Measurements from ENCODE around the gene TAP2.
A peak's percentile ranks its signal among the peaks of the same experiment; 100 is the strongest.

TAP2 gene

DNA sequence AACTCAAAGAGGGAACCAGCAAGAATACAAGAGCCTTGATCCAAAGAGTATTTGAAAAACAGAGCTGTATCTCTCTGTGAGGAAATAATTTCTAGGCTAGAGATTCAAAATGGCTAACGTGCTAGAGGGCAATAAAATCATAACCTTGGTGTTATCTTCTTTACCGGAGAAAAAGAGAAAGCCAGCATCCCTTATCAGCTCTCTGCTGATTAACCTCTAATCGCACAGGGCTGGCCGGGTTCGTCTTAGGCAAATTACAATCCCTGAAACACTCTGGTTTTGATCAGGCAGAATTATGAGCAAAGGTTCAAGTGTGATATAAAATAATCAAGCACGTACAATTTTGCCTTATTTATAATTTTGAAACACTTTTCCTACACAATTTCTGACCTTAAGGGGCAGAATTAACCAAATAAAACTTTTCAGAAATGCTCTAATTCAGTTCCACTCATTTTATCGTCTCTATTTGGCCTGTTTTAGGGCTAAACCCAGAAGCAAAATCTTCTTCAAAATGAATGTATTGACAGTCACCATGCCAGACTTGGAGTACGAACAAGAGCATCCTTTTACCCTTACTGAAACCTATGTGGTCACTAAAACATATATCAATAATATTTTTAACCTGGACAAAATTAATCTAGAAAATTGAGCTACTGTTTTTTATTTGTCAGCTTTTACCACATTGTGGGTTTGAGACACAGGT lies 29.2 kb upstream of the TAP2 start:
- Histone ChIP-seq H3K4me3 (ENCODE audit: low read depth in 1 of 2, low read length in 2 of 2) (no peak overlapping the region), H3K4me1 (ENCODE audit: control insufficient read depth in 1 of 2, insufficient read depth in 2 of 2, low read length in 2 of 2) (no peaks in the 10 kb centered on the region), H3K27ac (ENCODE audit: low read length) (no peak overlapping the region), H3K27me3 (ENCODE audit: low read depth, low read length) (no peaks in the 10 kb centered on the region), H3K9me3 (ENCODE audit: control insufficient read depth in 1 of 2, low read length in 2 of 2) (no peaks in the 10 kb centered on the region), H3K36me3 (ENCODE audit: control insufficient read depth in 1 of 2, insufficient read depth in 2 of 2, low read length in 2 of 2) (no peaks in the 10 kb centered on the region)

DNA sequence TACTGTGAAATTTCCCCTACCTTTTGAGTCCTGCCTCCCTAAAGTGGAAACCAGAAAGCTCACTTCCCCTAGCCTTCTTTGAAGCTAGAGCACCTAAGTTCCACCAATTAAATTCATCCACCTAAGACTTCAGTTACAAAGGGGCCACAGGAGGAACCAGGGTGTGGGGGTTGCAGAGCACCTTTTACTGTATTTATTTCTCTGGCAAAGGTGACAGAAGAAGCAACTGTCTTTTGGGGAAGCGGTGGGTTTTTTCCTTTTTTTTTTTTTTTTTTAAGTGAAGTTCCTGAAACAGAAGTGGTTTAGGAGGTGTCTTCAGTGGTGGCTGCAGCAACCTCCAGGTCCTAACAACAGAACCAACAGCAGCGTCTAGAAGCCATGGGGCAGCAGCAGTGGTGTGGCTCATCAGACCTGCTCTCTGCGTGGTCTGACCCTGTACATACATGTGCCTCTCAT lies 28.5 kb upstream of the TAP2 start:
- Histone ChIP-seq H3K27me3 (ENCODE audit: low read depth, low read length) (no peaks in the 10 kb centered on the region), H3K9me3 (ENCODE audit: control insufficient read depth in 1 of 2, low read length in 2 of 2) (no peaks in the 10 kb centered on the region), H3K36me3 (ENCODE audit: control insufficient read depth in 1 of 2, insufficient read depth in 2 of 2, low read length in 2 of 2) (no peaks in the 10 kb centered on the region), H3K4me1 (ENCODE audit: control insufficient read depth in 1 of 2, insufficient read depth in 2 of 2, low read length in 2 of 2) (no peaks in the 10 kb centered on the region), H3K27ac (ENCODE audit: low read length) (no peak overlapping the region), H3K4me3 (ENCODE audit: low read depth in 1 of 2, low read length in 2 of 2) (no peak overlapping the region)

DNA sequence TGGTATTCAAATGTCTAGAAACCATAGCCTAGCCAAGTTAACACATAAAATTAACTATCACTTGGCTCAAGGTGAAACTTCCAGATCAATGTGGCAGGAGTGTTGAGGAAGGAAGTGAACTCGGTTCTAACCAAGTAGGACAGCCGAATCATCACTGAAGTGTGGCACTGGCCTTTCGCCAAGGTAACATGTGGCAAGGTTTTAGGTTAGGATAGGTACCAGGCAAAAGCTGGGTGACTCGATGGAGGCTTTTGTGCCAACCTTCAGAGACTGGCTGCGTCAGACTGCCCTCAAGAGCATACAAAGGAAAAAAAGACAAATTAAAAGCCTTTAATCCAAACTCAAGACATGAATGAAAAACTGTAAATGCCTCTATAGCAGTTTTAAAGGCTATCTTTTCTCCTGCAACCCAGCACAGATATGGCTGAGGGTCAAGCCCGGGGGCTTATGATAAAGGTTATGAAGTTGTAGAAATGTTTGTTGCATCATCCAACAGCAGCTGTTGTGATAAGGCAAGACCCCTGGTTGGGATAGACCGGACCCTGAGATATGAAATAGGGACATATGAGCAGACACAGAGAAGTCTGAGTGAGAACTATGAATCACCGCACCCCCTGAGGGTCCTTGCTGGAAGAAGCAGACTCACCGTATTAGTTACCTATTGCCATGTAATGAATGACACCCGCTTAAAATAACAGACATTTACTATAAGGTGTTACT lies 27.3 kb upstream of the TAP2 start:
- H3K4me3 ChIP-seq (ENCODE audit: low read depth in 1 of 2, low read length in 2 of 2) = no peak overlapping the region
- H3K27me3 ChIP-seq (ENCODE audit: low read depth, low read length) = no peaks in the 10 kb centered on the region
- no peaks in the 10 kb centered on the region for H3K9me3 ChIP-seq (ENCODE audit: control insufficient read depth in 1 of 2, low read length in 2 of 2)
- no peaks in the 10 kb centered on the region for H3K36me3 ChIP-seq (ENCODE audit: control insufficient read depth in 1 of 2, insufficient read depth in 2 of 2, low read length in 2 of 2)
- no peak overlapping the region for H3K27ac ChIP-seq (ENCODE audit: low read length)
- H3K4me1 ChIP-seq (ENCODE audit: control insufficient read depth in 1 of 2, insufficient read depth in 2 of 2, low read length in 2 of 2) = no peaks in the 10 kb centered on the region

DNA sequence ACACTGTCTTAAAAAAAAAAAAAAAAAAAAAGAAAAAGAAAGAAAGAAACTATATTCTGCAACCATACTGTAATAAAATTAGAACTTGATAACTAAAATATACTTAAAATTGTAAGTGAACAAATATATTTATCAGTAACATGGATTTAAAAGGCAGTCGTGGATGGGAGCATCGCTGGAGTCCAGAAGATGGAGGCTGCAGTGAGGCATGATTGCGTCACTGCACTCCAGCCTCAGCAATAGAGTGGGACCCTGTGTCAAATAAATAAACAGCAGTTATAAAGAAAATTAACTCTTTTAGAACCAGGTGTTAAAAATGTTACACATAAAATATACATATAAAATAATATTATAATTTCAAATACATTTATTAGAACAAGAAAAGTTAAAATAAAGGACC lies 24.2 kb upstream of the TAP2 start:
- H3K36me3 ChIP-seq (ENCODE audit: control insufficient read depth in 1 of 2, insufficient read depth in 2 of 2, low read length in 2 of 2) = peaks cover 16 to 17% of the 10 kb centered on the region in 2 donors

DNA sequence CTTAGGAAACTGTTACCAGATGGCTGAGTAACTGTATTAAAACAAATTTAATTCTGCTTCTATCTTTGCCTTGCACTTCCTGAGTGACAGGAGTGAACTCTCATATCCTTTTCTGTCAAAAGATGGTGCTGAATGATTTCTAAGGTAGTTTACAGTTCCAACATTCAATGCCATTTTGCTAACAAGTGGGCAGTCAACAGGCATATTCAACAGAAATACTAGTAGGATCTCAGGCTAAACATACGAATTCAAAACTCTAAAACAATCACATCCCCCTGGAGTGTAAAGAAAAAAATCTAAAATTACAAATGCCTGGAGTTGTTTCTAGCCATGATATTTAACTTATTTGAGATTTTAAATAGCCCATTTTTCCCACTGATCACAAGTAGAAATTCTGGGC lies 22.1 kb upstream of the TAP2 start:
- Histone ChIP-seq H3K4me1 (ENCODE audit: control insufficient read depth in 1 of 2, insufficient read depth in 2 of 2, low read length in 2 of 2) (peaks cover under 1 to 1% of the 10 kb centered on the region in 2 donors), H3K36me3 (ENCODE audit: control insufficient read depth in 1 of 2, insufficient read depth in 2 of 2, low read length in 2 of 2) (peaks cover 22 to 23% of the 10 kb centered on the region in 2 donors), H3K9me3 (ENCODE audit: control insufficient read depth in 1 of 2, low read length in 2 of 2) (no peaks in the 10 kb centered on the region), H3K27me3 (ENCODE audit: low read depth, low read length) (no peaks in the 10 kb centered on the region), H3K27ac (ENCODE audit: low read length) (no peak overlapping the region), H3K4me3 (ENCODE audit: low read depth in 1 of 2, low read length in 2 of 2) (no peak overlapping the region)

More for the DNA sequence above, 24.2 kb upstream of the TAP2 start:
- no peaks in the 10 kb centered on the region for H3K27me3 ChIP-seq (ENCODE audit: low read depth, low read length)
- H3K4me1 ChIP-seq (ENCODE audit: control insufficient read depth in 1 of 2, insufficient read depth in 2 of 2, low read length in 2 of 2) = no peaks in the 10 kb centered on the region
- H3K4me3 ChIP-seq (ENCODE audit: low read depth in 1 of 2, low read length in 2 of 2) = no peak overlapping the region
- H3K27ac ChIP-seq (ENCODE audit: low read length) = no peak overlapping the region
- H3K9me3 ChIP-seq (ENCODE audit: control insufficient read depth in 1 of 2, low read length in 2 of 2) = no peaks in the 10 kb centered on the region

DNA sequence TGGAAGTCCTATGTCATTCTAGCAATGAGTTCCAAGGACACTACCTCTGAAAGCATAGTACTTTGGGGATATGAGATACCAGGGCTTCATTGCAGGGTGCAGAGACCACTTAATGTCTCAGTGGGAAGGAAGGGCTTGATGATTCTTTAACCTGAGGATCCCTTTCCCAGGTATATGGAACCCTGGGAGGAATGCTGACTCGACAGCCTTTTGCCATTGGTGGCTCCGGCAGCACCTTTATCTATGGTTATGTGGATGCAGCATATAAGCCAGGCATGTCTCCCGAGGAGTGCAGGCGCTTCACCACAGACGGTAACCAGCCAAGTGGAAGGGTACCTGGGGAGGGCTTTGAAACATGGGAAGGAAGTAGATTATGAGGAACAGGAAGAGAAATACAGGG lies 19.7 kb upstream of the TAP2 start:
- peaks cover 22 to 23% of the 10 kb centered on the region in 2 donors for H3K36me3 ChIP-seq (ENCODE audit: control insufficient read depth in 1 of 2, insufficient read depth in 2 of 2, low read length in 2 of 2)

DNA sequence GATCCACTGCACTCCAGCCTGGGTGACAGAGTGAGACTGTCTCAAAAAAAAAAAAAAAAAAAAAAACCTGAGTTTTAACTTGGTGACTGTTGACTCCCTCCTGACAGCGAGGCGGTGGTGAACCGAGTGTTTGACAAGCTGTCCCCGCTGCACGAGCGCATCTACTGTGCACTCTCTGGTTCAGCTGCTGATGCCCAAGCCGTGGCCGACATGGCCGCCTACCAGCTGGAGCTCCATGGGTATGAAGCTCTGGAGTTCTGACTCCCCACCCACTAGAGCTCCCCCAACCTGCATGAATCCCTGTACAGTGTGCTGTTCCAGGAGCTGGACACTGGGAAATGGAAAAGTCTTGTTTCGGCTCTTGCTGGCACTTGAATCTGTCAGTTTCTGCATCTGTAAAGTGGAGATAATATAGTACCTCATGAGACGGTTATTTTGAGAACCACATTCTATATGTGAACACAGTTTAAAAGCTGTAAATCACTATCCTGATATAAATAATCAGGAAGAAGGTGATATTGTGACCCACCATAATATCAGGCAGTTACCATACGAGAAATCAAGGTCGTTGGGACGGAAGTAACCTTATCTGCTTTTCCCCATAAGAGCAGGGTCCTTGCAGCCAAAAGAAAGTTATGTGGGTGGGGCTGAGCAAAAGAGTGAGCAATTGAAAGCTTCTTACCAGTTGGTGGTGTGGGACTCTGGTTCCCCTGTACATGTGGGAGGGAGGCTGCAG lies 18.8 kb upstream of the TAP2 start:
- Histone ChIP-seq H3K27ac (ENCODE audit: low read length) (no peak overlapping the region), H3K36me3 (ENCODE audit: control insufficient read depth in 1 of 2, insufficient read depth in 2 of 2, low read length in 2 of 2) (peaks cover 22 to 23% of the 10 kb centered on the region in 2 donors), H3K27me3 (ENCODE audit: low read depth, low read length) (no peaks in the 10 kb centered on the region), H3K4me3 (ENCODE audit: low read depth in 1 of 2, low read length in 2 of 2) (no peak overlapping the region), H3K4me1 (ENCODE audit: control insufficient read depth in 1 of 2, insufficient read depth in 2 of 2, low read length in 2 of 2) (peaks cover 8 to 13% of the 10 kb centered on the region in 2 donors), H3K9me3 (ENCODE audit: control insufficient read depth in 1 of 2, low read length in 2 of 2) (no peaks in the 10 kb centered on the region)

More for the DNA sequence above, 19.7 kb upstream of the TAP2 start:
- Histone ChIP-seq H3K4me3 (ENCODE audit: low read depth in 1 of 2, low read length in 2 of 2) (no peak overlapping the region), H3K27ac (ENCODE audit: low read length) (no peak overlapping the region), H3K9me3 (ENCODE audit: control insufficient read depth in 1 of 2, low read length in 2 of 2) (no peaks in the 10 kb centered on the region), H3K27me3 (ENCODE audit: low read depth, low read length) (no peaks in the 10 kb centered on the region), H3K4me1 (ENCODE audit: control insufficient read depth in 1 of 2, insufficient read depth in 2 of 2, low read length in 2 of 2) (peaks cover 7 to 13% of the 10 kb centered on the region in 2 donors)

DNA sequence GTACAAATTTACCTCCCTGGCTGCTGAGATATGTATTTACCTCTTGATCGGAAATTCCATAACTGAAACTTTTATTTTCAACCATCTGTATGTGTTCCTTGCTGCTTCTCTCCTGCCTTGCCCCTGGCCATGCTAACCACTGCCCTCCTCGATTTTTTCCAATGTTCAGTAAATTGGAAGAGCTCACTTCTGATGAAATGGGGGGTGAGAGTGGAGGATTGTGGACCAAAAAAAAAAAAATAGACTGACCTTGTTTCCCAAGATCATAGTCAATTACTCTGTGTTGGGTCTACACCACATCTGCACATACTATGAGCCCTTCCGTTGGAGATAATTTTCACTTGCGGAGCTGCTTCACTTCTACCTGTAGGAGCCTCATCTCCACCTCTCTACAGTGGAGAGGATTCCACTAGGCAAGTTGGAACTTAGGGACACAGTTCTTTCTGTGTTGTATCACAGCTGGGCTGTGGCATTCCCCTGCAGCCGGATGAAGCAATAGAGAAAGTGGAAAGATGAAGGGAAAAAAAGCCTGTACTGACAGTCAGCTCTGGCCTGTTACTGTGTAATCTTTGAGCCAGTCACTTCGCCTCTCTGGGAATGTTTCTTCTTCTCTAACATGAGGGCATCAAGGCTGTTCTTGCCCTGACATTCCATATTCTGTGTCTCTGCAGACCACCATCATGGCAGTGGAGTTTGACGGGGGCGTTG lies 17.1 kb upstream of the TAP2 start:
- Histone ChIP-seq H3K4me1 (ENCODE audit: control insufficient read depth in 1 of 2, insufficient read depth in 2 of 2, low read length in 2 of 2) (peaks cover 14 to 26% of the 10 kb centered on the region in 2 donors), H3K27me3 (ENCODE audit: low read depth, low read length) (no peaks in the 10 kb centered on the region), H3K4me3 (ENCODE audit: low read depth in 1 of 2, low read length in 2 of 2) (peak overlapping the region in 1 of 2 donors; percentile 89), H3K27ac (ENCODE audit: low read length) (peak overlapping the region; percentile 96), H3K9me3 (ENCODE audit: control insufficient read depth in 1 of 2, low read length in 2 of 2) (no peaks in the 10 kb centered on the region), H3K36me3 (ENCODE audit: control insufficient read depth in 1 of 2, insufficient read depth in 2 of 2, low read length in 2 of 2) (peaks cover 27 to 28% of the 10 kb centered on the region in 2 donors)

DNA sequence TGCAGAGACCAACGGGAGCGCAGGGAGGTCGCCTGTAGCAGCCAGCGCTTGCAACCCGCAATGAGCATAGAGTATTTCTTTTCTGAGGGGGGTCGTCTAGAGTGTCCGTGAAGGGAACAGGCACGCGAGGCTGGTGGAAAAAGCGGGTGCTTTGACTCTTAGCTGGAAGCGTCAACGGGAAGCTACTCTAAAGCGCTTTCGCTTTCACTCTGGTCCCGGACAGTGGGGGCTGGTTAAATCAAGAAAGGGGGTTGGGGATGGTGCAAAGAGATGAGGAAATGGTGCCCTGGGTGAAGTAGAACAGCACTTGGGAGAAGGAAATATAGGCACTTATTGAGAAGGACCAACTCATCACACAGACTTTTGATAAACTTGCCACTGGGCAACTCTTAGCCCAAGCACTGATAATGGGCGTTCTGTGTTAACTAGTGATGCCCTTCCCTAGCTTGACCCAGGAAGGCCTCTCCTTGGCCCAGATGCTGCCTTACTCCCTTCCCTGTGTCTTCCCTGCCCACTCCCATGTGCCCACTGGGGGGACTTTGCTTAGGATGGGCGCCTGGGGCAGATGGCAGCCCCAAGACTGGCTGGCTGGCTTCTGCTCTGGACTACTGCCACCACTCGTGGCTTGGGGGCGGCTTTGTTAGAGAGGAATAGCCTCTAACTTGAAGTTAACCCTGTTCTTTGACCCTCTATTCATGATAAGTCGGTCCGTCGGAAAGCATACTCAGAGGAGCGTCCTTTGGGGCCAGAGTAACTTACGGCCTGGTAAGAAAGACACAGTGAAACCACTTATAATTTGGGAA lies 16.0 kb upstream of the TAP2 start:
- Histone ChIP-seq H3K9me3 (ENCODE audit: control insufficient read depth in 1 of 2, low read length in 2 of 2) (no peaks in the 10 kb centered on the region), H3K4me3 (ENCODE audit: low read depth in 1 of 2, low read length in 2 of 2) (peak overlapping the region; percentile 89 to 95), H3K4me1 (ENCODE audit: control insufficient read depth in 1 of 2, insufficient read depth in 2 of 2, low read length in 2 of 2) (peaks cover 14 to 26% of the 10 kb centered on the region in 2 donors), H3K27me3 (ENCODE audit: low read depth, low read length) (no peaks in the 10 kb centered on the region), H3K27ac (ENCODE audit: low read length) (peak overlapping the region; percentile 96), H3K36me3 (ENCODE audit: control insufficient read depth in 1 of 2, insufficient read depth in 2 of 2, low read length in 2 of 2) (peaks cover 32 to 38% of the 10 kb centered on the region in 2 donors)

DNA sequence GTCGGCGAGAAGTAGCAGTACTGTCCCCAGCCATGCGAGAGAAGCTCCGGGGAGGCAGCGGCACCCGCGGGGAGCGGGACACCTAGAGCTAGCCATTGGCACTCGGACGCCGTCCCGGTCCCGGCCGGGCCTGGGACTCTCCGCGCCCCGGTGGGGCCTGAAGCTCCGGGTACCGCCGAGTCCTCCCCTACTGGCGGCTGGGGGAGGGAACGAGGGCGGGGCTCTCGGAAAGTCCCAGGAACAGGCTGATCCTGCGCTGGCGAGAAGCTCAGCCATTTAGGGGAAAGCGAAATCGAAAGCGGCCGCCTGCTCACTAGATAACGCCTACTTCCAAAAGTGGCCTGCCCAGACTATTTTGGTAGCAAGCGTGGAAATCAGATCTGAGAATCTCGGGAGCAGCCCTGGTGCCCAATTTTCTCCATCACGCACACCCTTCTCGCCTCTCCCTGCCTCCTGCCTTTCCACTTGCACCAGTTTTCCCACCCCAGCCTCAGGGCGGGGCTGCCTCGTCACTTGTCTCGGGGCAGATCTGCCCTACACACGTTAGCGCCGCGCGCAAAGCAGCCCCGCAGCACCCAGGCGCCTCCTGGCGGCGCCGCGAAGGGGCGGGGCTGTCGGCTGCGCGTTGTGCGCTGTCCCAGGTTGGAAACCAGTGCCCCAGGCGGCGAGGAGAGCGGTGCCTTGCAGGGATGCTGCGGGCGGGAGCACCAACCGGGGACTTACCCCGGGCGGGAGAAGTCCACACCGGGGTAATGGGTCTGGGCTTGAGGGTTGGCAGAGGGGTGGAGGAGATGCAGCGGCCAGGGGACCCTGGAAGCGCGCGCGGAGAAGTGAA lies 15.2 kb upstream of the TAP2 start, which contains the start of the genes PSMB9 and TAP1:
Gene PSMB9, plus strand, starts transcription at position 652 of the 835 bp plus-strand sequence. Its CDS starts 38 bp downstream, at position 690.
Gene TAP1, minus strand, starts transcription at position 164 of the 835 bp plus-strand sequence. Its CDS starts 68 bp downstream, at position 96.
- Histone ChIP-seq H3K9me3 (ENCODE audit: control insufficient read depth in 1 of 2, low read length in 2 of 2) (no peaks in the 10 kb centered on the region), H3K4me1 (ENCODE audit: control insufficient read depth in 1 of 2, insufficient read depth in 2 of 2, low read length in 2 of 2) (peaks cover 14 to 26% of the 10 kb centered on the region in 2 donors), H3K4me3 (ENCODE audit: low read depth in 1 of 2, low read length in 2 of 2) (peak within 1 kb of the TSS; percentile 89 to 95), H3K27ac (ENCODE audit: low read length) (peak within 1 kb of the TSS; percentile 96), H3K36me3 (ENCODE audit: control insufficient read depth in 1 of 2, insufficient read depth in 2 of 2, low read length in 2 of 2) (peaks cover 31 to 33% of the 10 kb centered on the region in 2 donors), H3K27me3 (ENCODE audit: low read depth, low read length) (no peaks in the 10 kb centered on the region)
